Esophagus squamous epithelium (tissue), 4 donors: ENCODE measurements around the gene PNRC1.
"Not testable (repeated sequence)": the region's sequence is repeated elsewhere in the genome, so short reads cannot be mapped to it uniquely, and the experiment has no call there.

Experiments used
- CTCF ChIP-seq, 6 experiments: fragments of 450-650 bp in 4 of 6; fragments of 200-600 bp in 2 of 6; sonication (generic) in 2 of 6; IDR thresholded peaks; one replicate each; pipeline ENCODE4 v1.5.1; 2016 to 2019; ENCODE audit warnings: antibody characterized with exemption in 6 of 6, mild to moderate bottlenecking in 4 of 6, moderate library complexity in 4 of 6
- POLR2A ChIP-seq, 4 donors: fragments of 450-650 bp; IDR thresholded peaks; one replicate each; pipeline ENCODE4 v1.6.1; 2017; ENCODE audit warnings: antibody characterized with exemption in 4 of 4, mild to moderate bottlenecking in 4 of 4, moderate library complexity in 3 of 4

GRCh38 chr6:89037901-89038293, 42.7 kb upstream of the PNRC1 start:
- TF ChIP-seq CTCF, POLR2A (IDR thresholded peaks at IDR 0.05): not testable (repeated sequence)
